Fibroblast of lung (primary cell): ENCODE data around the gene CRCP. TPM values are rescaled to one million over a fixed set of nuclear protein-coding genes. Genes with fewer than 3 reads are reported as not detected.

Experiments
- DNase-seq, 2 donors: peaks; one replicate each; pipeline versions ENCODE4 v3.0.0 to v3.0.0-alpha.2; 2010; ENCODE audit warnings: low read depth in 2 of 2
- H2AFZ ChIP-seq: 2 replicates; pipeline ENCODE4 v1.5.1; 2012; ENCODE audit warnings: low read length, control low read depth, inconsistent platforms
- H3K27ac ChIP-seq: 2 replicates; pipeline ENCODE4 v1.5.1; 2011; ENCODE audit warnings: low read length, control low read depth; ENCODE audit not compliant: insufficient read depth
- H3K27me3 ChIP-seq: 2 replicates; pipeline ENCODE4 v1.5.1; 2011; ENCODE audit warnings: mild to moderate bottlenecking, low read length; ENCODE audit not compliant: control insufficient read depth, insufficient read depth
- H3K36me3 ChIP-seq: 2 replicates; pipeline ENCODE4 v1.5.1; 2011; ENCODE audit warnings: low read length; ENCODE audit not compliant: control insufficient read depth, insufficient read depth
- H3K4me1 ChIP-seq: 2 replicates; pipeline ENCODE4 v1.5.1; 2011; ENCODE audit warnings: low read length; ENCODE audit not compliant: control insufficient read depth, insufficient read depth; ENCODE audit errors: extremely low read depth
- H3K4me2 ChIP-seq: 2 replicates; pipeline ENCODE4 v1.5.1; 2011; ENCODE audit warnings: low read length, control low read depth; ENCODE audit not compliant: insufficient read depth; ENCODE audit errors: extremely low read depth
- H3K4me3 ChIP-seq, 4 experiments: fragments of 200-600 bp in 1 of 4; sonication (generic) in 1 of 4; replicated peaks in 1 of 4; 2 replicates each; pipeline ENCODE4 v1.5.1; 2011 to 2016; ENCODE audit warnings: low read length in 4 of 4, low read depth in 3 of 4, mild to moderate bottlenecking in 3 of 4, control low read depth in 2 of 4, inconsistent platforms in 1 of 4, mixed read lengths in 1 of 4; ENCODE audit not compliant: insufficient read depth in 1 of 4; ENCODE audit errors: control extremely low read depth in 1 of 4
- H3K79me2 ChIP-seq: 2 replicates; pipeline ENCODE4 v1.5.1; 2012; ENCODE audit warnings: mild to moderate bottlenecking, low read length, inconsistent platforms; ENCODE audit not compliant: control insufficient read depth, insufficient read depth
- H3K9ac ChIP-seq: 2 replicates; pipeline ENCODE4 v1.5.1; 2011; ENCODE audit warnings: mild to moderate bottlenecking, low read length, control low read depth; ENCODE audit not compliant: insufficient read depth
- H3K9me3 ChIP-seq: 2 replicates; pipeline ENCODE4 v1.5.1; 2012; ENCODE audit warnings: low read depth, low read length; ENCODE audit not compliant: control insufficient read depth, insufficient read depth
- H4K20me1 ChIP-seq: 2 replicates; pipeline ENCODE4 v1.5.1; 2011; ENCODE audit warnings: low read length; ENCODE audit not compliant: control insufficient read depth, insufficient read depth; ENCODE audit errors: extremely low read depth
- CTCF ChIP-seq, 2 donors: IDR thresholded peaks in 1 of 2; conservative IDR thresholded peaks in 1 of 2; 1 replicate in 1 of 2; 2 replicates in 1 of 2; pipeline ENCODE4 v1.5.1; 2011 to 2012; ENCODE audit warnings: low read length in 2 of 2, control low read depth in 1 of 2, inconsistent platforms in 1 of 2, low read depth in 1 of 2, mild to moderate bottlenecking in 1 of 2
- EZH2 ChIP-seq: IDR thresholded peaks from 2 replicates; pipeline ENCODE4 v1.5.1; 2012; ENCODE audit warnings: low read length, control low read depth, mild to moderate bottlenecking; ENCODE audit errors: missing control alignments
- polyA plus RNA-seq, 2 donors: library from polyadenylated mRNA; depleted of rRNA in 1 of 2; stranded (reverse) in 1 of 2; unstranded in 1 of 2; fragments of >200 nt; gene quantifications; 2 replicates each; pipeline ENCODE4 v1.2.1, GENCODE V29; 2011 to 2012; ENCODE audit warnings: missing spikeins in 1 of 2
- total RNA-seq: library from RNA; depleted of rRNA; stranded (reverse); fragments of >200 nt; gene quantifications from 2 replicates; pipeline ENCODE4 v1.2.1, GENCODE V29; 2014

The CRCP gene
- total and polyA plus RNA-seq, 2 donors (not counting 1 experiment from before 2014, with no cell fraction given): 34.9 to 38.3 TPM

- no peaks in the 10 kb centered on the region for H3K79me2 ChIP-seq
- no peak overlapping the region for H3K4me2 ChIP-seq
- H3K27ac ChIP-seq: no peak overlapping the region
- no peak overlapping the region for H3K4me3 ChIP-seq
- peaks cover 8% of the 10 kb centered on the region for H3K36me3 ChIP-seq
- peaks cover 24% of the 10 kb centered on the region for H3K4me1 ChIP-seq
- H2AFZ ChIP-seq: no peak overlapping the region
- H3K9me3 ChIP-seq: no peaks in the 10 kb centered on the region
- H3K27me3 ChIP-seq: no peaks in the 10 kb centered on the region
- H3K9ac ChIP-seq: no peak overlapping the region
- H4K20me1 ChIP-seq: no peaks in the 10 kb centered on the region
- no peak for TF ChIP-seq CTCF (conservative IDR thresholded peaks at IDR 0.05 in 1 of 2, IDR thresholded peaks at IDR 0.05 in 1 of 2; ENCODE audit: low read depth in 1 of 2, low read length in 2 of 2)
- TF ChIP-seq EZH2: no peak
- DNase-seq: no peak
These were observed 28.3 kb downstream of the CRCP start for GRCh38 chr7:66142996-66143395.

- H3K4me1 ChIP-seq: peaks cover 24% of the 10 kb centered on the region
- no peak overlapping the region for H3K9ac ChIP-seq
- H3K9me3 ChIP-seq: no peaks in the 10 kb centered on the region
- H4K20me1 ChIP-seq: no peaks in the 10 kb centered on the region
- H3K4me2 ChIP-seq: no peak overlapping the region
- no peak overlapping the region for H2AFZ ChIP-seq
- no peak overlapping the region for H3K27ac ChIP-seq
- no peak overlapping the region for H3K4me3 ChIP-seq
- DNase-seq: no peak
- peaks cover 8% of the 10 kb centered on the region for H3K36me3 ChIP-seq
- H3K79me2 ChIP-seq: no peaks in the 10 kb centered on the region
- H3K27me3 ChIP-seq: no peaks in the 10 kb centered on the region
- TF ChIP-seq CTCF (conservative IDR thresholded peaks at IDR 0.05 in 1 of 2, IDR thresholded peaks at IDR 0.05 in 1 of 2; ENCODE audit: low read depth in 1 of 2, low read length in 2 of 2) (no peak), EZH2 (no peak)
These were observed 29.3 kb downstream of the CRCP start for GRCh38 chr7:66143876-66144332.

GRCh38 chr7:66145400-66146104 lies 30.9 kb downstream of the CRCP start:
- Histone ChIP-seq H3K79me2 (no peaks in the 10 kb centered on the region), H3K9ac (no peak overlapping the region), H3K27ac (peak overlapping the region; percentile 15), H3K9me3 (no peaks in the 10 kb centered on the region), H3K4me2 (peak overlapping the region; percentile 42), H3K4me3 (no peak overlapping the region), H3K4me1 (peaks cover 20% of the 10 kb centered on the region), H4K20me1 (no peaks in the 10 kb centered on the region), H3K27me3 (no peaks in the 10 kb centered on the region), H2AFZ (no peak overlapping the region), H3K36me3 (peaks cover 8% of the 10 kb centered on the region)
- TF ChIP-seq CTCF (conservative IDR thresholded peaks at IDR 0.05 in 1 of 2, IDR thresholded peaks at IDR 0.05 in 1 of 2; ENCODE audit: low read depth in 1 of 2, low read length in 2 of 2): peak in 1 of 2 donors; percentile 25
- TF ChIP-seq EZH2: no peak
- peak in 1 of 2 donors; percentile 94 for DNase-seq
